Tibial artery (tissue), 4 donors: Measurements from ENCODE around the gene PPP2R2C.

Source experiments
- DNase-seq, 2 donors: peaks; one replicate each; pipeline ENCODE4 v3.0.0-alpha.2; 2019
- H3K27ac ChIP-seq, 2 donors: fragments of 200-600 bp; sonication (generic) in 1 of 2; 1 replicate in 1 of 2; 2 replicates in 1 of 2; pipeline ENCODE4 v1.5.1; 2018 to 2019; ENCODE audit warnings: mild to moderate bottlenecking in 1 of 2
- H3K27me3 ChIP-seq, 2 donors: fragments of 200-600 bp; sonication (generic) in 1 of 2; one replicate each; pipeline versions ENCODE4 v1.5.1 to v1.6.0; 2016 to 2019
- H3K36me3 ChIP-seq, 3 donors: fragments of 200-600 bp; sonication (generic) in 2 of 3; one replicate each; pipeline ENCODE4 v1.5.1; 2016 to 2019; ENCODE audit warnings: mild to moderate bottlenecking in 2 of 3
- H3K4me1 ChIP-seq, 4 donors: fragments of 200-600 bp; sonication (generic) in 2 of 4; 1 replicate in 3 of 4; 2 replicates in 1 of 4; pipeline ENCODE4 v1.5.1; 2016 to 2019
- H3K4me3 ChIP-seq, 2 donors: fragments of 200-600 bp; sonication (generic) in 1 of 2; 1 replicate in 1 of 2; 2 replicates in 1 of 2; pipeline ENCODE4 v1.5.1; 2018 to 2019; ENCODE audit warnings: mild to moderate bottlenecking in 2 of 2
- H3K9me3 ChIP-seq, 3 donors: fragments of 200-600 bp; sonication (generic) in 1 of 3; one replicate each; pipeline ENCODE4 v1.5.1; 2016 to 2019
- intact Hi-C: fragments of 100-400 bp; cut with DNase I; formaldehyde crosslinking; loops from one replicate; pipeline ENCODE4 v1.15.0; 2023; ENCODE audit warnings: low total_unique reads
- TF ChIP-seq, protein P1 (sequence below), 2 experiments: fragments of 200-600 bp in 1 of 2; fragments of 450-650 bp in 1 of 2; IDR thresholded peaks; one replicate each; pipeline ENCODE4 v1.5.1; 2017 to 2019; ENCODE audit warnings: antibody characterized with exemption in 2 of 2, mild to moderate bottlenecking in 1 of 2, moderate library complexity in 1 of 2

PPP2R2C gene

DNA sequence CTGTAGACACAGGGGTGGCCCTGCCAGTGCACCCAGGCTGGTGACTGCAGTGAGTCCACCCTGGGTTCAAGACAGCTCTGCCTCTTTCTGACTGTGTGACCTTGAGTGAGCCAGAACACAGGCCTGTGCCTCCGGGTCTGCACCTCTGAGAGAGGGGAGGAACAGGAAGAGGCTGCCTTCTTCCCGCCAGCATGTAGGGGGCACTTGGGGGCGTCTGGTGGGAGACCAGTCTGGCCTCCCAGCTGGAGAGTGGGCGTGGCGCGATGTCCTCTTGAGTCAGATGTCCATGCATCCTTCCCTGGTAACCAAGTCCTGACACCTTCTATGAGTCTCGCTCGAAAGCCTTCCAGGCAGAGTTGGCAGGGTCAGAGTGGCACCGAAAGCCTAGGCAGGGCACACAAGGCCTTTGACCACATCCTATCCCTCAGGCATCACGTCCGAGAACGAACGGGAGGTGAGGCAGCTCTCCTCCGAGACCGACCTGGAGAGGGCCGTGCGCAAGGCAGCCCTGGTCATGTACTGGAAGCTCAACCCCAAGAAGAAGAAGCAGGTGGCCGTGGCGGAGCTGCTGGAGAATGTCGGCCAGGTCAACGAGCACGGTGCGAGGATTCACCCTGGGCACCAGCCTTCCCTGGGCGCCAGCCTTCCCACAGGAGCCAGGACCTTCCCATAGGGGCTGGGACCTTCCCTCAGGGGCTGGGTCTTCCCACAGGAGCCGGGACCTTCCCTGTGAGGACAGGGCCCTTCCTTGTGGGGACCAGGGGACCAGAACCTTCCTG is 181.5 kb downstream of the PPP2R2C start:
- intact Hi-C loops = no loop called here
- peaks cover 84 to 100% (median 98%) of the 10 kb centered on the region in 3 donors for H3K36me3 ChIP-seq
- H3K27me3 ChIP-seq = no peaks in the 10 kb centered on the region
- no peak overlapping the region for H3K4me3 ChIP-seq
- no peaks in the 10 kb centered on the region for H3K9me3 ChIP-seq
- no peaks in the 10 kb centered on the region for H3K4me1 ChIP-seq
- TF ChIP-seq, protein P1, sequence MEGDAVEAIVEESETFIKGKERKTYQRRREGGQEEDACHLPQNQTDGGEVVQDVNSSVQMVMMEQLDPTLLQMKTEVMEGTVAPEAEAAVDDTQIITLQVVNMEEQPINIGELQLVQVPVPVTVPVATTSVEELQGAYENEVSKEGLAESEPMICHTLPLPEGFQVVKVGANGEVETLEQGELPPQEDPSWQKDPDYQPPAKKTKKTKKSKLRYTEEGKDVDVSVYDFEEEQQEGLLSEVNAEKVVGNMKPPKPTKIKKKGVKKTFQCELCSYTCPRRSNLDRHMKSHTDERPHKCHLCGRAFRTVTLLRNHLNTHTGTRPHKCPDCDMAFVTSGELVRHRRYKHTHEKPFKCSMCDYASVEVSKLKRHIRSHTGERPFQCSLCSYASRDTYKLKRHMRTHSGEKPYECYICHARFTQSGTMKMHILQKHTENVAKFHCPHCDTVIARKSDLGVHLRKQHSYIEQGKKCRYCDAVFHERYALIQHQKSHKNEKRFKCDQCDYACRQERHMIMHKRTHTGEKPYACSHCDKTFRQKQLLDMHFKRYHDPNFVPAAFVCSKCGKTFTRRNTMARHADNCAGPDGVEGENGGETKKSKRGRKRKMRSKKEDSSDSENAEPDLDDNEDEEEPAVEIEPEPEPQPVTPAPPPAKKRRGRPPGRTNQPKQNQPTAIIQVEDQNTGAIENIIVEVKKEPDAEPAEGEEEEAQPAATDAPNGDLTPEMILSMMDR (IDR thresholded peaks at IDR 0.05) = no peak
- H3K27ac ChIP-seq = no peak overlapping the region
- DNase-seq = no peak

DNA sequence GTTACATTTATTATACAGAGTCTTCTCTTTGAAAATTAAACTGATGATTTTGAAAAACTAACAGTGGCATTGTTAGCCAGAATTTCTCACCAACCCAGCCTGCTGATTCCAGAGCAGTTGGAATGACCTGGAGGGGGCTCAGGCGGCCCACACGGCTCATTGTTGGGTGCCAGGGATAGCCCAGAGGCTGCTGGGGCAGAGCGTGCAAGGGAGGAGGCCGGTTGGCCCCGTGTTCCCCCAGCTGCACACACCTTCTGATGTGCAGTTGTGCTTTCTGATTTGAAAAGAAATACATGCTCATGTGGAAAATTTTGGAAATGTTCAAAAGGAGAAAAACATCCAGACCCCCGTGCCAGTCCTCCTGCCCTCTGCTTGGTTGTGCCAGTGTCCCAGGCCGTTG is 182.2 kb downstream of the PPP2R2C start:
- intact Hi-C loops = no loop called here
- Histone ChIP-seq H3K27ac (no peak overlapping the region), H3K36me3 (peaks cover 77 to 100% (median 98%) of the 10 kb centered on the region in 3 donors), H3K9me3 (no peaks in the 10 kb centered on the region), H3K4me3 (no peak overlapping the region), H3K27me3 (no peaks in the 10 kb centered on the region), H3K4me1 (no peaks in the 10 kb centered on the region)
- DNase-seq = no peak
- TF ChIP-seq, protein P1 (IDR thresholded peaks at IDR 0.05) = no peak

DNA sequence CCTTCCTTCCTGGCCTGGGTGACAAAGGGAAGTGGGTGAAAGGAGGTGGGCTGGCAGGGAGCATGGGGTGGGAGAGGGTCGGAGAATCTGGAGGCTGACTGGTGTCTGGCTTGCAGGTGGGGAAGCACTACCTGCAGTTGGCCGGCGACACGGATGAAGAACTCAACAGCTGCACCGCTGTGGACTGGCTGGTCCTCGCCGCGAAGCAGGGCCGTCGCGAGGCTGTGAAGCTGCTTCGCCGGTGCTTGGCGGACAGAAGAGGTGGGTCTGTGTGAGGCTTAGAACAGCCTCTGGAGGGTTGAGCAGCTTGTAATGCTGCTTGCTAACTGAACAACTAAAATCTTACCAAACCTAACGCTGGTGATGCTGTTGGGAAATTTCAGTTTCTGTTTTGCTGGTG is 183.5 kb downstream of the PPP2R2C start:
- no peaks in the 10 kb centered on the region for H3K9me3 ChIP-seq
- DNase-seq = no peak
- intact Hi-C loops = no loop called here
- no peak overlapping the region for H3K4me3 ChIP-seq
- peaks cover 67 to 95% (median 91%) of the 10 kb centered on the region in 3 donors for H3K36me3 ChIP-seq
- H3K4me1 ChIP-seq = no peaks in the 10 kb centered on the region
- TF ChIP-seq, protein P1 (IDR thresholded peaks at IDR 0.05) = no peak
- H3K27ac ChIP-seq = no peak overlapping the region
- no peaks in the 10 kb centered on the region for H3K27me3 ChIP-seq

DNA sequence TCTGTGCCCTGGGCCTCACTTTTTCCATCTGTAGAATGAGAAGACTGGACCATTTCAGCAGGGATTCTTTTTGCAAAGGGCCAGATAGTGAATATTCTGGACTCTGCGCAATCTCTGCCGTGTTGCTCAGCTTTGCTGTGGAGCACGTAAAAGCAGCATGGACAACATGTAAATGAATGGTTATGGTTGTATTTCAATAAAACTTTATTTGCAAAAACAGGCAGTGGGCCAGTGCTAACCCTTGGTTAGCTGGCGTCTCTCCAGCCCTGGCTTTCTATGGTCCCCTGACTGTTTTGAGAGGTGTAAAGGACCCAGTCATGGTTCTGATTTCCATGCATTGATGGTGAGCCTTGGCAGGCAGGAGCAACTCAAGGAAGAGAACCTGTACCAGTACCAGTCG is 184.1 kb downstream of the PPP2R2C start:
- DNase-seq = no peak
- H3K27me3 ChIP-seq = no peaks in the 10 kb centered on the region
- H3K27ac ChIP-seq = no peak overlapping the region
- H3K36me3 ChIP-seq = peaks cover 67 to 95% (median 91%) of the 10 kb centered on the region in 3 donors
- H3K9me3 ChIP-seq = no peaks in the 10 kb centered on the region
- H3K4me1 ChIP-seq = no peaks in the 10 kb centered on the region
- no peak overlapping the region for H3K4me3 ChIP-seq
- intact Hi-C loops = no loop called here
- TF ChIP-seq, protein P1 (IDR thresholded peaks at IDR 0.05) = no peak

DNA sequence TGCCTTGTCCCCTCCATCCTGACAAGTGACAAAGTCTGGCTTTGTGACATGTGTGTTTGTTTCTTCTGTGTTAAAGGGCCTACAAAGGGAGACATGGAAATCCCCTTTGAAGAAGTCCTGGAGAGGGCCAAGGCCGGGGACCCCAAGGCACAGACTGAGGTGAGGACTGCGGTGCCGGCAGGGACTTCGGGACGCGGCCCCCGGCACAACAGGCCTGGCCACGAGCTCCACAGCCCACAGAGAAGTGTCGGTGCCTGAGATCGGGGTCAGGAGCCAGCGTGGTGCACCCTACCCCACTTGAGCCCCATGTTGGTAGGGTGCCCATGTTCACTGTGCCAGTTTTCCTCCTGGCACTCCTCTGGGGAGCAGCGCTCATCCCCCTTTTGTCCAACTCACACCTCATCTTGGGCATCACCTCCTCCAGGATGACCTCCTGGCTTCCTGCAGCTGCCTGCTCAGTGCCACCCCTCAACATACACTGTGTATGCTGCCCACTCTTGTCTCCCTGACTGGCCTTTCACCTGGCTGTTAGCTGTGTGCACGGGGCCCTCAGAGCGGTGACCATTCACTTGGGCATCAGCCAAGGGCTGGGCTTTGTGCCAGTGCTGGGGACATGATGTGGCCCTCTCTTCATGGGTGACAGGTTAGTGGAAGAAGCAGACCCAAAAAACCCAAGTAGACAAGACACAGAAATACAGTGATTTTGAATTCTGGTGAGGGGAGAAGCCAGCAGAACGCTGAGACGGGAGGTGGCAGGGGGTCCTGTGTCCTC is 185.2 kb downstream of the PPP2R2C start:
- peaks cover 56 to 91% (median 81%) of the 10 kb centered on the region in 3 donors for H3K36me3 ChIP-seq
- intact Hi-C loops = no loop called here

More for the DNA sequence above, 185.2 kb downstream of the PPP2R2C start:
- Histone ChIP-seq H3K9me3 (no peaks in the 10 kb centered on the region), H3K4me3 (no peak overlapping the region), H3K27me3 (no peaks in the 10 kb centered on the region), H3K27ac (no peak overlapping the region), H3K4me1 (peaks cover 0 to 9% (median 8%) of the 10 kb centered on the region in 4 donors)
- TF ChIP-seq, protein P1 (IDR thresholded peaks at IDR 0.05) = no peak
- no peak for DNase-seq
